Natural killer cell (primary cell): Measurements from ENCODE around the gene ABCG4. TPM values are rescaled to one million over a fixed set of nuclear protein-coding genes. Genes with fewer than 3 reads are reported as not detected.

Experiments used
- ATAC-seq, 3 donors: fragments of 150-1000 bp in 2 of 3; fragments of 200-7000 bp in 1 of 3; cut with Tn5 transposase; 1 replicate in 1 of 3; 2 replicates in 2 of 3; pipeline ENCODE4 v1.10.0; 2021; ENCODE audit warnings: mild to moderate bottlenecking in 2 of 3, moderate library complexity in 2 of 3
- DNase-seq, 2 donors: peaks; one replicate each; pipeline versions ENCODE4 v3.0.0 to v3.0.0-alpha.2; 2013 to 2021; ENCODE audit warnings: mixed read lengths in 1 of 2
- H3K27ac ChIP-seq: one replicate; pipeline ENCODE4 v1.5.1; 2013; ENCODE audit warnings: mild to moderate bottlenecking, low read length
- H3K27me3 ChIP-seq: one replicate; pipeline ENCODE4 v1.6.1; 2013; ENCODE audit warnings: low read length; ENCODE audit not compliant: control insufficient read depth, insufficient read depth
- H3K36me3 ChIP-seq: one replicate; pipeline ENCODE4 v1.6.1; 2013; ENCODE audit warnings: low read length; ENCODE audit not compliant: control insufficient read depth, insufficient read depth
- H3K4me1 ChIP-seq: one replicate; pipeline ENCODE4 v1.6.1; 2013; ENCODE audit warnings: low read length; ENCODE audit not compliant: control insufficient read depth, insufficient read depth
- H3K4me3 ChIP-seq: one replicate; pipeline ENCODE4 v1.5.1; 2013; ENCODE audit warnings: low read length
- H3K9me3 ChIP-seq: one replicate; pipeline ENCODE4 v1.6.1; 2013; ENCODE audit warnings: low read length; ENCODE audit not compliant: control insufficient read depth, insufficient read depth
- H3K27ac Mint-ChIP-seq, 2 donors: one replicate each; pipeline ENCODE4 v1.8.0; 2022; ENCODE audit warnings: mild to moderate bottlenecking in 2 of 2, mixed read lengths in 2 of 2, moderate library complexity in 1 of 2
- H3K27me3 Mint-ChIP-seq, 2 donors: one replicate each; pipeline ENCODE4 v1.8.0; 2022; ENCODE audit warnings: low read depth in 2 of 2, mixed read lengths in 2 of 2
- H3K36me3 Mint-ChIP-seq: one replicate; pipeline ENCODE4 v1.8.0; 2022; ENCODE audit warnings: mixed read lengths
- H3K4me1 Mint-ChIP-seq, 2 donors: one replicate each; pipeline ENCODE4 v1.8.0; 2022; ENCODE audit warnings: mixed read lengths in 2 of 2
- H3K4me3 Mint-ChIP-seq: one replicate; pipeline ENCODE4 v1.8.0; 2022; ENCODE audit warnings: mild to moderate bottlenecking, moderate library complexity, mixed read lengths
- H3K9me3 Mint-ChIP-seq, 2 donors: one replicate each; pipeline ENCODE4 v1.8.0; 2022; ENCODE audit warnings: mixed read lengths in 2 of 2
- CTCF ChIP-seq: fragments of 200-600 bp; IDR thresholded peaks from one replicate; pipeline ENCODE4 v1.8.0; 2022; ENCODE audit warnings: antibody characterized with exemption
- whole genome bisulfite sequencing: methylation state at CpG from one replicate; pipeline ENCODE4 v1.1.7; 2013; ENCODE audit warnings: missing lambda C conversion rate; ENCODE audit not compliant: insufficient coverage; 5-methylcytosine and 5-hydroxymethylcytosine counted together
- intact Hi-C: fragments of 100-400 bp; cut with micrococcal nuclease; formaldehyde crosslinking; loops from one replicate; pipeline ENCODE4 v1.14.2; 2022
- total RNA-seq, 4 donors: library from RNA; stranded (reverse); fragments of 120-200 nt in 1 of 4; gene quantifications; one replicate each; pipeline versions ENCODE4 v1.2.3 to v1.2.4, GENCODE V29; 2013 to 2022

ABCG4 gene
- total RNA-seq, 3 donors from 2014 or later (not counting 1 experiment from before 2014, with no cell fraction given) = 0.09 TPM; not detected in 2

GRCh38 chr11:119148720-119149017 is 183 bp upstream of the ABCG4 start:
- no peak for DNase-seq
- intact Hi-C loops = no loop called here
- H3K9me3 Mint-ChIP-seq = no peaks in the 10 kb centered on the region
- peak overlapping the region; percentile 75 for H3K4me3 Mint-ChIP-seq
- ATAC-seq = no peak
- Histone ChIP-seq H3K9me3 (no peaks in the 10 kb centered on the region), H3K27ac (no peak overlapping the region), H3K4me3 (peak overlapping the region; percentile 31), H3K4me1 (peaks cover 13% of the 10 kb centered on the region), H3K36me3 (no peaks in the 10 kb centered on the region), H3K27me3 (peaks cover 23% of the 10 kb centered on the region)
- no peak for TF ChIP-seq CTCF
- H3K27me3 Mint-ChIP-seq = peaks cover 49 to 65% of the 10 kb centered on the region in 2 donors
- H3K27ac Mint-ChIP-seq = no peak overlapping the region
- H3K36me3 Mint-ChIP-seq = no peaks in the 10 kb centered on the region
- 4% methylated on average over 16 of the region's 16 CpGs for WGBS
- peaks cover 0 to 16% of the 10 kb centered on the region in 2 donors for H3K4me1 Mint-ChIP-seq

- Mint-ChIP-seq H3K27ac (no peak overlapping the region), H3K4me1 (peaks cover 0 to 16% of the 10 kb centered on the region in 2 donors), H3K9me3 (no peaks in the 10 kb centered on the region), H3K4me3 (peak overlapping the region; percentile 52), H3K36me3 (no peaks in the 10 kb centered on the region), H3K27me3 (peaks cover 53 to 68% of the 10 kb centered on the region in 2 donors)
- TF ChIP-seq CTCF = no peak
- Histone ChIP-seq H3K27ac (no peak overlapping the region), H3K4me3 (no peak overlapping the region), H3K9me3 (no peaks in the 10 kb centered on the region), H3K4me1 (peaks cover 13% of the 10 kb centered on the region), H3K36me3 (no peaks in the 10 kb centered on the region), H3K27me3 (peaks cover 23% of the 10 kb centered on the region)
- WGBS = 21% methylated on average over 32 of the region's 33 CpGs
- ATAC-seq = no peak
- intact Hi-C loops = no loop called here
- no peak for DNase-seq
Observed at GRCh38 chr11:119149786-119150275, 979 bp downstream of the ABCG4 start.

- no peaks in the 10 kb centered on the region for H3K36me3 ChIP-seq
- no peaks in the 10 kb centered on the region for H3K36me3 Mint-ChIP-seq
- no peak for TF ChIP-seq CTCF
- H3K27me3 Mint-ChIP-seq = peaks cover 54 to 65% of the 10 kb centered on the region in 2 donors
- H3K9me3 Mint-ChIP-seq = no peaks in the 10 kb centered on the region
- H3K27ac Mint-ChIP-seq = no peak overlapping the region
- peaks cover 0 to 23% of the 10 kb centered on the region in 2 donors for H3K4me1 Mint-ChIP-seq
- H3K4me3 ChIP-seq = no peak overlapping the region
- DNase-seq (no peak), ATAC-seq (no peak)
- no peak overlapping the region for H3K4me3 Mint-ChIP-seq
- peaks cover 19% of the 10 kb centered on the region for H3K27me3 ChIP-seq
- no peaks in the 10 kb centered on the region for H3K9me3 ChIP-seq
- 79% methylated on average over 8 of the region's 9 CpGs for WGBS
- no peak overlapping the region for H3K27ac ChIP-seq
- H3K4me1 ChIP-seq = peaks cover 13% of the 10 kb centered on the region
- intact Hi-C loops = no loop called here
Observed at GRCh38 chr11:119152043-119152442, 3.2 kb downstream of the ABCG4 start.

- no peaks in the 10 kb centered on the region for H3K36me3 Mint-ChIP-seq
- H3K27me3 Mint-ChIP-seq = peaks cover 49 to 59% of the 10 kb centered on the region in 2 donors
- Histone ChIP-seq H3K9me3 (no peaks in the 10 kb centered on the region), H3K27me3 (peaks cover 19% of the 10 kb centered on the region), H3K4me3 (no peak overlapping the region), H3K36me3 (no peaks in the 10 kb centered on the region), H3K27ac (no peak overlapping the region), H3K4me1 (peaks cover 13% of the 10 kb centered on the region)
- 93% methylated on average over 4 of the region's 4 CpGs for WGBS
- peaks cover 0 to 22% of the 10 kb centered on the region in 2 donors for H3K4me1 Mint-ChIP-seq
- TF ChIP-seq CTCF = no peak
- H3K9me3 Mint-ChIP-seq = no peaks in the 10 kb centered on the region
- ATAC-seq = no peak
- intact Hi-C loops = no loop called here
- H3K27ac Mint-ChIP-seq = no peak overlapping the region
- peak overlapping the region; percentile 35 for H3K4me3 Mint-ChIP-seq
- no peak for DNase-seq
Observed at GRCh38 chr11:119152604-119153003, 3.8 kb downstream of the ABCG4 start.
